SH-SY5Y (cell line): ENCODE data around the gene SIPA1L3.

ENCODE experiments used
- GATA2 ChIP-seq: IDR thresholded peaks from 2 replicates; pipeline ENCODE4 v1.6.1; 2011; ENCODE audit warnings: mild to moderate bottlenecking, low read depth, low read length
- GATA3 ChIP-seq: IDR thresholded peaks from 2 replicates; pipeline ENCODE4 v1.6.1; 2011; ENCODE audit warnings: low read depth, mild to moderate bottlenecking, low read length, moderate library complexity

Gene SIPA1L3

GRCh38 chr19:38141108-38141507 is 234.1 kb downstream of the SIPA1L3 start:
- no peak for TF ChIP-seq GATA3

DNA sequence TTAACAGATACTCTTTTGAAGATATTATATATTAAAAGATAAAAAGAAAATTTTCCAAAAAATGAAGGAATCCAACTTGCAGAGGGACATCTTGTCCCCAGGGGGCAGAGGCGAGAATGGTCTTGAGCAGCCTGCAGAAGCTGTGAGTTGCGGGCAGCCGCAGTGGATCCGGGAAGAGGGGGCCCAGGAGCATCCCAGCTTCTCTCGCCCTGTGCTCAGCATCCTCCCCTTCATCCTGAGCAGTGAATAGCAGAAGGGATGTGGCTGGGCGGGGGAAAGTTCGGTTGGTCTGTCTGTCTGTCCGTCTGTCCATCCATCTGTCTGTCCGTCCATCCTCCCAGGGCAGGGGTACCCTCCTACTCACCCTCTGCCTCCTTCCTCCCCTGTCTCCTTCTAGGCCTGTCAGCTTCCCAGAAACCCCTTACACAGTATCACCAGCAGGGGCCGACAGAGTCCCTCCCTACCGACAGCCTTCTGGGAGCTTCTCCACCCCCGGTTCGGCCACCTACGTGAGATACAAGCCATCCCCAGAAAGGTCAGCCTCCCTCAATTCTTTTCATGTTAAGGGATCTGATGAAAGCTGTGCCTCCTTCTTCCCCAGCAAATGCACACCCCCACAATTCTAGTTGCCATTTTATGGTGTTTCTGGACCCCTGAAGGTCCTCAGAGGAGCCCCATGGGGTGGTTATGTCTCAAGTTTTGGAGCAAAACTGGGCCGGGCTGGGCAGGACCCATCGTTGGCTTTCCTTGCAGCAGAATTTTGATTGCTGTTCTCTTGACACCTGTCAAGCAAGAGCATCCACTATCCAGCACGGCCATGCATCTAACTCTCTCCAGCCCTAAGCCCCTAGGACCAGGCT is 235.4 kb downstream of the SIPA1L3 start:
- TF ChIP-seq GATA2 (no peak), GATA3 (no peak)

- TF ChIP-seq GATA2 (no peak), GATA3 (no peak)
Measured at GRCh38 chr19:38143847-38144246, 236.8 kb downstream of the SIPA1L3 start.

GRCh38 chr19:38144667-38145066 is 237.7 kb downstream of the SIPA1L3 start:
- no peak for TF ChIP-seq GATA3
- TF ChIP-seq GATA2, result no peak

GRCh38 chr19:38145623-38146022 is 238.6 kb downstream of the SIPA1L3 start:
- TF ChIP-seq GATA2, result no peak
- no peak for TF ChIP-seq GATA3

DNA sequence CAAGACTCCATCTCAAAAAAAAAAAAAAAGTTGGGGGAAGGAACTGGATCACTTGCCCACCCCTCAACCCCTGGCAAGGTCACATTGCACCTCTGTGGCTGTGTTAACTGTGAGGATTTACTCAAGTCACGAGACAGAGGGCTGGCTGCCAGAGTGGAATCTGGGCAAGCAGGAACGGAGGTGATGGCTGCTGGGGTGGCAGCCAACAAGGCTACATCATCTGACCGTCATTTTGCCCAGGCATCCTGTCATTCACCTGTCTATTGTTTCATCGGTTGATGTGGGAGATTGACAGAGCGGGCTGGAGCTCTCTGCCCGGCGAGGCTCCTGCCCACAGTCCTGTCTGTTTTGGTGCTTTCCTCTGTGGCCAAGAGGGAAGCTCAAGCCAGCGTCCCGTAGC is 241.3 kb downstream of the SIPA1L3 start:
- TF ChIP-seq GATA2, result no peak
- no peak for TF ChIP-seq GATA3

GRCh38 chr19:38149661-38150061 is 242.7 kb downstream of the SIPA1L3 start:
- TF ChIP-seq GATA3 (no peak), GATA2 (no peak)

- TF ChIP-seq GATA3 (no peak), GATA2 (no peak)
Measured at GRCh38 chr19:38151242-38151641, 244.2 kb downstream of the SIPA1L3 start.

GRCh38 chr19:38152461-38153379 is 245.7 kb downstream of the SIPA1L3 start:
- peak; percentile 99 for TF ChIP-seq GATA2
- peak; percentile 72 for TF ChIP-seq GATA3

DNA sequence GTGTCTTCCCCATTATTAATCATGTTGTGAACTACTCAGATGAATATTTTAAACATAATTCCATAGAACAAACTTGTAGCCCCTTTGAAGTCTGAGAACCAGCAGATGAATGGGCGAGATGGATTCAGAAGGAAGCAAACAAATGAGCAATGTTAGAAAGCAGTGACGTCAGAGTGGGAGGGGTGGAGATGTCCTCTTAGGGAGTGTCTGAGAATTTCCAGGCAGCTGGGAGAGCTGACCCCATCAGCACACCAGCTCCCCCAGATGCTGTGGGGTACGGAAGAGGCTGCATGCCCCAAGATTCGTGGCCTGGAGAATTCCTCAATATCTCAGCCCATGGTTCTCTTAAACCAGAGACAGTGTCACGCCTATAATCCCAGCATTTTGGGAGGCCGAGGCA is 248.4 kb downstream of the SIPA1L3 start:
- TF ChIP-seq GATA2, result no peak
- TF ChIP-seq GATA3, result no peak

DNA sequence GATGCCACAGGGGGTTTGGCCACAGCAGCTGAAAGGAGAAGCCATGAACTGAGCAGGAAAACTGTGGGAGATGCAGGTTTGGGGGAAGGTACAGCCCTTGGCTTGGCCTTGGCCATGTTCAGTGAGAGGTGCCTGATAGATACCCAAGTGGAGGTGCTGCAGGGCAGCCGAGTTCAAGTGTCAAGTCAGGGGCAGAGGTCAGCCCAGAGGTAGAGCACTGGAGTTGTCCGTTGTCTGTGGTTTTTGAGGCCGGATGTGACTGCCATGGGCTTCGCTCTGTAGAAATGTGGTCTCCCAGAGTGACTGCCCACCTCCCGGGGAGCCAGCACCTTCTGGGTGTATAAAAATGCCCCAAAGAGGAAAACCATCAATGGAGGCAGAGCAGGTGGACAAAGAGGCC is 251.7 kb downstream of the SIPA1L3 start:
- TF ChIP-seq GATA2 (no peak), GATA3 (no peak)

DNA sequence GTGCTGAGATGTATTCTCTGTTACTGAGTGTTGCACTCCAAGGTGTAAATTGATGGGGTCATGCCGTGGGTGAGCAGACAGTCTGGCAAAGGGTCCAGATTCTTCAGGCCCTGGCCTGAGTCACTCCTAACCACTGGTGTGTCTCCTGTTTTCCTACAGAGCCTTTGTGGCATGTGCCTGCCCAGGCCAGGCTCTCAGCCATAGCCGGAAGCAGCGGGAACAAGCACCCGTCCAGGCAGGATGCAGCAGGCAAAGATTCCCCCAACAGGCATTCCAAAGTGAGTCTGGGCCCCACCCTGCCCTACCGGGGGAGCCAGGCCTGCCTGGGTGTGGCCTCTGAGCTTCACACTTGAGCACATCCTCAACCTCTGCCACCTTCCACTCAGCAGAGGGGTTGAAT is 255.1 kb downstream of the SIPA1L3 start:
- no peak for TF ChIP-seq GATA2
- TF ChIP-seq GATA3, result no peak

GRCh38 chr19:38162632-38163031 is 255.6 kb downstream of the SIPA1L3 start:
- TF ChIP-seq GATA2, result no peak
- no peak for TF ChIP-seq GATA3

GRCh38 chr19:38163419-38164290 is 256.6 kb downstream of the SIPA1L3 start:
- TF ChIP-seq GATA3 (no peak), GATA2 (no peak)
